ENCODE results near the gene SLC13A1.

DNA sequence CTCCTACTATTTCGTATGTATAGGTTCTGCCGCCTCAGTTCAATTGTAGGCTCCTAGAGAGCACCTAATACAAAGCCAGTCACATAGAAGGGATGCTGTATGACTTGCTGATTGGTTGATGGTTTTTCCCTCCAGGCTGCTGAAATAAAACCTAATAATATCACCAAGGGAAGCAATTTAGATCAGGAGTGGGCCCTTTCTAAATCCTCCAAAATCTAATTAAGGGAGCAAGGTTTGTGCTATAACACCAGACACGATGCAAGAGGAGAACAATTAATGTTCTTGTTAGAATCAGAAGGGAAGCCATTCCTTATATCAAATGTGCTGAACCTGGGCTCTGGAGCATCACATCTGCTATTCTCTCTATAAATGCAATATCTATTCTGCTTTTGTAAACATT is 42.0 kb upstream of the SLC13A1 start:
- TF ChIP-seq, protein P1, sequence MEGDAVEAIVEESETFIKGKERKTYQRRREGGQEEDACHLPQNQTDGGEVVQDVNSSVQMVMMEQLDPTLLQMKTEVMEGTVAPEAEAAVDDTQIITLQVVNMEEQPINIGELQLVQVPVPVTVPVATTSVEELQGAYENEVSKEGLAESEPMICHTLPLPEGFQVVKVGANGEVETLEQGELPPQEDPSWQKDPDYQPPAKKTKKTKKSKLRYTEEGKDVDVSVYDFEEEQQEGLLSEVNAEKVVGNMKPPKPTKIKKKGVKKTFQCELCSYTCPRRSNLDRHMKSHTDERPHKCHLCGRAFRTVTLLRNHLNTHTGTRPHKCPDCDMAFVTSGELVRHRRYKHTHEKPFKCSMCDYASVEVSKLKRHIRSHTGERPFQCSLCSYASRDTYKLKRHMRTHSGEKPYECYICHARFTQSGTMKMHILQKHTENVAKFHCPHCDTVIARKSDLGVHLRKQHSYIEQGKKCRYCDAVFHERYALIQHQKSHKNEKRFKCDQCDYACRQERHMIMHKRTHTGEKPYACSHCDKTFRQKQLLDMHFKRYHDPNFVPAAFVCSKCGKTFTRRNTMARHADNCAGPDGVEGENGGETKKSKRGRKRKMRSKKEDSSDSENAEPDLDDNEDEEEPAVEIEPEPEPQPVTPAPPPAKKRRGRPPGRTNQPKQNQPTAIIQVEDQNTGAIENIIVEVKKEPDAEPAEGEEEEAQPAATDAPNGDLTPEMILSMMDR (IDR thresholded peaks at IDR 0.05) = no peak
- no peak for TF ChIP-seq POLR2A (IDR thresholded peaks at IDR 0.05)

Measured in Peyer's patch (tissue), 4 donors.